ENCODE results near the gene ZNF557.
"Not testable (repeated sequence)": the region's sequence is repeated elsewhere in the genome, so short reads cannot be mapped to it uniquely, and the experiment has no call there.

DNA sequence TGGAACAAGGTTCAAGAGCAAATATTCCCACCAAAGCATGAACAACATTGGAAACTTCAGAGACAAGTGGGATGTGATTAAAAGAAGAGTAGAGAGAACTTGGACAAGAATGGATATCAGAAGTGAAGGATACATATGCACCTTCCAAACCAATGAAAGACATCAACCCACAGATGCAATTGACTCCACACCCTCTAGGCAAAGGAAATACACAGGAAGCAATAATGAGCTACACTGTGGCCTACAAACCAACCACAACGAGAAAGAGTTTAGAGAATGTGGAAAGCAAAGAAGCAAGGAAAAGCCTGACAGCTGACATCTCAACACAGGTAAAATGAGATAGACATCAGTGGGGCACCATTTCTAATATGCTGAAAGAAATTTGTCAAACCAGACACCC, 40.7 kb upstream of the ZNF557 start:
- TF ChIP-seq, protein P1, sequence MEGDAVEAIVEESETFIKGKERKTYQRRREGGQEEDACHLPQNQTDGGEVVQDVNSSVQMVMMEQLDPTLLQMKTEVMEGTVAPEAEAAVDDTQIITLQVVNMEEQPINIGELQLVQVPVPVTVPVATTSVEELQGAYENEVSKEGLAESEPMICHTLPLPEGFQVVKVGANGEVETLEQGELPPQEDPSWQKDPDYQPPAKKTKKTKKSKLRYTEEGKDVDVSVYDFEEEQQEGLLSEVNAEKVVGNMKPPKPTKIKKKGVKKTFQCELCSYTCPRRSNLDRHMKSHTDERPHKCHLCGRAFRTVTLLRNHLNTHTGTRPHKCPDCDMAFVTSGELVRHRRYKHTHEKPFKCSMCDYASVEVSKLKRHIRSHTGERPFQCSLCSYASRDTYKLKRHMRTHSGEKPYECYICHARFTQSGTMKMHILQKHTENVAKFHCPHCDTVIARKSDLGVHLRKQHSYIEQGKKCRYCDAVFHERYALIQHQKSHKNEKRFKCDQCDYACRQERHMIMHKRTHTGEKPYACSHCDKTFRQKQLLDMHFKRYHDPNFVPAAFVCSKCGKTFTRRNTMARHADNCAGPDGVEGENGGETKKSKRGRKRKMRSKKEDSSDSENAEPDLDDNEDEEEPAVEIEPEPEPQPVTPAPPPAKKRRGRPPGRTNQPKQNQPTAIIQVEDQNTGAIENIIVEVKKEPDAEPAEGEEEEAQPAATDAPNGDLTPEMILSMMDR (conservative IDR thresholded peaks at IDR 0.05): not testable (repeated sequence)
- TF ChIP-seq EZH2 (IDR thresholded peaks at IDR 0.05; ENCODE audit: low read depth): not testable (repeated sequence)

All from PC-9 (cell line).